Measurements from ENCODE around the gene PLXNA4. TPM values are rescaled to one million over a fixed set of nuclear protein-coding genes. Genes with fewer than 3 reads are reported as not detected.

Gene PLXNA4
- total and polyA plus RNA-seq, 2 donors from 2014 or later, result 0.17 to 3.5 TPM

- H3K4me1 ChIP-seq (ENCODE audit: control insufficient read depth in 2 of 3, insufficient read depth in 2 of 3, low read depth in 1 of 3, low read length in 3 of 3), result peaks cover 0 to 3% (median 0%) of the 10 kb centered on the region in 3 donors
- TF ChIP-seq CTCF (IDR thresholded peaks at IDR 0.05; ENCODE audit: borderline replicate concordance, extremely low read depth, insufficient read depth), result no peak
These were observed 152.0 kb downstream of the PLXNA4 start for GRCh38 chr7:132424277-132424676.

GRCh38 chr7:132423594-132424200, 152.6 kb downstream of the PLXNA4 start:
- FAIRE-seq (no peak), DNase-seq (no peak)
- H3K27me3 ChIP-seq (ENCODE audit: control insufficient read depth, insufficient read depth, low read length), result no peaks in the 10 kb centered on the region
- H3K36me3 ChIP-seq (ENCODE audit: control insufficient read depth in 2 of 3, insufficient read depth in 3 of 3, low read length in 3 of 3), result no peaks in the 10 kb centered on the region
- TF ChIP-seq CTCF (IDR thresholded peaks at IDR 0.05; ENCODE audit: borderline replicate concordance, extremely low read depth, insufficient read depth), result no peak
- no peak overlapping the region for H3K9ac ChIP-seq (ENCODE audit: low read length in 3 of 3)
- H3K4me3 ChIP-seq (ENCODE audit: low read length in 3 of 3), result no peak overlapping the region
- H3K9me3 ChIP-seq (ENCODE audit: control insufficient read depth in 2 of 3, insufficient read depth in 1 of 3, low read length in 3 of 3), result no peaks in the 10 kb centered on the region
- no peak overlapping the region for H3K27ac ChIP-seq (ENCODE audit: low read depth in 2 of 2, low read length in 2 of 2)
- H3K4me1 ChIP-seq (ENCODE audit: control insufficient read depth in 2 of 3, insufficient read depth in 2 of 3, low read depth in 1 of 3, low read length in 3 of 3), result peaks cover 0 to 3% (median 0%) of the 10 kb centered on the region in 3 donors
- intact Hi-C loops (cut with DNase I), result no loop called here

More at GRCh38 chr7:132424277-132424676, 152.0 kb downstream of the PLXNA4 start:
- Histone ChIP-seq H3K9ac (ENCODE audit: low read length in 3 of 3) (no peak overlapping the region), H3K36me3 (ENCODE audit: control insufficient read depth in 2 of 3, insufficient read depth in 3 of 3, low read length in 3 of 3) (no peaks in the 10 kb centered on the region), H3K9me3 (ENCODE audit: control insufficient read depth in 2 of 3, insufficient read depth in 1 of 3, low read length in 3 of 3) (no peaks in the 10 kb centered on the region), H3K4me3 (ENCODE audit: low read length in 3 of 3) (no peak overlapping the region), H3K27me3 (ENCODE audit: control insufficient read depth, insufficient read depth, low read length) (no peaks in the 10 kb centered on the region), H3K27ac (ENCODE audit: low read depth in 2 of 2, low read length in 2 of 2) (no peak overlapping the region)
- FAIRE-seq, result no peak
- DNase-seq, result no peak
- intact Hi-C loops (cut with DNase I), result no loop called here

- Histone ChIP-seq H3K9ac (ENCODE audit: low read length in 3 of 3) (no peak overlapping the region), H3K4me1 (ENCODE audit: control insufficient read depth in 2 of 3, insufficient read depth in 2 of 3, low read depth in 1 of 3, low read length in 3 of 3) (peaks cover 0 to 3% (median 0%) of the 10 kb centered on the region in 3 donors), H3K9me3 (ENCODE audit: control insufficient read depth in 2 of 3, insufficient read depth in 1 of 3, low read length in 3 of 3) (no peaks in the 10 kb centered on the region), H3K4me3 (ENCODE audit: low read length in 3 of 3) (no peak overlapping the region), H3K27ac (ENCODE audit: low read depth in 2 of 2, low read length in 2 of 2) (no peak overlapping the region), H3K36me3 (ENCODE audit: control insufficient read depth in 2 of 3, insufficient read depth in 3 of 3, low read length in 3 of 3) (no peaks in the 10 kb centered on the region), H3K27me3 (ENCODE audit: control insufficient read depth, insufficient read depth, low read length) (no peaks in the 10 kb centered on the region)
- DNase-seq (peak in 4 of 5 donors; percentile 67 to 76 (median 70)), FAIRE-seq (no peak)
- no peak for TF ChIP-seq CTCF (IDR thresholded peaks at IDR 0.05; ENCODE audit: borderline replicate concordance, extremely low read depth, insufficient read depth)
- intact Hi-C loops (cut with DNase I), result no loop called here
These were observed 153.7 kb downstream of the PLXNA4 start for GRCh38 chr7:132422502-132423111.
